ENCODE measurements around the gene RNASEL.

DNA sequence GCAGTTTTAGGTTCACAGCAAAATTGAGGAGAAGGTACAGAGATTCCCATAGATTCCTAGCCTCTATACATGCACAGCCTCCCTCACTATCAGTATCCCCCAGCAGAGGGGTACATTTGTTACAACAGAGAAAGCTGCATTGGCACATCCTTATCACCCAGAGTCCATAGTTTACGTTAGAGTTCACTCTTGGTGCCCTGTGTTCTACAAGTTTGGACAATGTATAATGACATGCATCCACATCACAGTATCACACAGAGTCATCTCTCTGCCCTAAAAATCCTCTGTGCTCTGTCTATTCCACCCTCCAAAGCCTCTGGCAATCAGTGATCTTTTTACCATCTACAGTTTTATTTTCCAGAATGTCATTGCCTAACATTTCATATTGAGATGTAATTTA lies 37.5 kb upstream of the RNASEL start:
- TF ChIP-seq RARB (CRISPR knock-in tag; IDR thresholded peaks at IDR 0.05) (no peak), ZC3H10 (CRISPR knock-in tag; IDR thresholded peaks at IDR 0.05) (no peak), ZNF70 (CRISPR knock-in tag; IDR thresholded peaks at IDR 0.05) (no peak), ZFP30 (CRISPR knock-in tag; IDR thresholded peaks at IDR 0.05) (no peak), SNAI2 (CRISPR knock-in tag; IDR thresholded peaks at IDR 0.05) (no peak)

Data from SK-N-SH treated with all-trans-retinoic acid at 6 μM for 48 hours (cell line).